ENCODE results near the gene IRS2. TPM values are rescaled to one million over a fixed set of nuclear protein-coding genes. Genes with fewer than 3 reads are reported as not detected.

The IRS2 gene
- total and polyA plus RNA-seq, 9 donors = 14.6 to 40.9 (median 26.6) TPM

DNA sequence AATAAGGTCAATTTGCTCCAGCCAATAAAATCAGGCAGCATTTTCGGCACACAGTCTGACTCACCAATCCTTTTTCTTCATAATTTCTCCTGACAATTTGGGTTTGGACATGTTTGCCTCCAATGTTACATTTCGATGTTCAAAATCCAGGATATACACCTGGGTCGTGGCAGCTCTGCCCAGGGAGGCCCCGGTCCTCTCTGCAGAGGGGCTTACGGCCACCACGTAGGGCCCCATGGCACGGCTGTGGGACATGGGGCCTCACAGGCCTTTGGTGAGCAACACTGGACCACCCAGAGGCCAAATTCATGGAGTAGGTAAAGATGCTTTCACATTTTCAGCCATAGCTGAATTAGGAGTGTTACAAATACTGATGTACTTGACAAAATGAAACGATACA, 25.4 kb downstream of the IRS2 start:
- Histone ChIP-seq H3K27me3 (no peaks in the 10 kb centered on the region), H3K9me3 (no peaks in the 10 kb centered on the region), H3K4me3 (no peak overlapping the region), H3K36me3 (no peaks in the 10 kb centered on the region), H3K4me1 (ENCODE audit: insufficient read depth) (peaks cover 13% of the 10 kb centered on the region), H3K27ac (no peak overlapping the region)
- 82 to 89% (median 88%) methylated on average over 8 of the region's 8 CpGs for WGBS, 3 donors
- intact Hi-C loops (cut with DNase I) = no loop called here
- TF ChIP-seq, protein P1, sequence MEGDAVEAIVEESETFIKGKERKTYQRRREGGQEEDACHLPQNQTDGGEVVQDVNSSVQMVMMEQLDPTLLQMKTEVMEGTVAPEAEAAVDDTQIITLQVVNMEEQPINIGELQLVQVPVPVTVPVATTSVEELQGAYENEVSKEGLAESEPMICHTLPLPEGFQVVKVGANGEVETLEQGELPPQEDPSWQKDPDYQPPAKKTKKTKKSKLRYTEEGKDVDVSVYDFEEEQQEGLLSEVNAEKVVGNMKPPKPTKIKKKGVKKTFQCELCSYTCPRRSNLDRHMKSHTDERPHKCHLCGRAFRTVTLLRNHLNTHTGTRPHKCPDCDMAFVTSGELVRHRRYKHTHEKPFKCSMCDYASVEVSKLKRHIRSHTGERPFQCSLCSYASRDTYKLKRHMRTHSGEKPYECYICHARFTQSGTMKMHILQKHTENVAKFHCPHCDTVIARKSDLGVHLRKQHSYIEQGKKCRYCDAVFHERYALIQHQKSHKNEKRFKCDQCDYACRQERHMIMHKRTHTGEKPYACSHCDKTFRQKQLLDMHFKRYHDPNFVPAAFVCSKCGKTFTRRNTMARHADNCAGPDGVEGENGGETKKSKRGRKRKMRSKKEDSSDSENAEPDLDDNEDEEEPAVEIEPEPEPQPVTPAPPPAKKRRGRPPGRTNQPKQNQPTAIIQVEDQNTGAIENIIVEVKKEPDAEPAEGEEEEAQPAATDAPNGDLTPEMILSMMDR (IDR thresholded peaks at IDR 0.05) = no peak
- no peak for DNase-seq

DNA sequence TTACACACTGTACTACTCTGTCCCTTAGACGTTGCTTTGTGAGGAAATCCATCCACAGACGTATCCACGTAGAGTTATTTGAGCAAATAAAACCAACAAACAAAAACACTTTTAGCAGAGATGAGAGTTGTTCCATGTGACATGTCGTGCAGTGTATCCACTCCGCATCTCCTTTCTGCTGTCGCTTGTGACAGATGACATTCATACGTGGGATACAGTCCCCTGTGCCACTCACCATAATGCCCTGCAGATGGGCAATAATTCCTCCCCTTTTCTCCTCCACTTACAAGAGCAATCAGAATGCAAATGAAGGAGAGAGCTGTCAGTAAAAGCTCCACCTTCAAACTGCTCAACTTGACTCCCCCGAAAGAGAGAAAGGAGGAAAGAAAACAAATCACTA, 26.0 kb downstream of the IRS2 start:
- DNase-seq = no peak
- 84 to 93% (median 88%) methylated on average over 8 of the region's 8 CpGs for WGBS, 3 donors
- Histone ChIP-seq H3K36me3 (no peaks in the 10 kb centered on the region), H3K9me3 (no peaks in the 10 kb centered on the region), H3K4me3 (no peak overlapping the region), H3K27ac (no peak overlapping the region), H3K4me1 (ENCODE audit: insufficient read depth) (peaks cover 13% of the 10 kb centered on the region), H3K27me3 (no peaks in the 10 kb centered on the region)
- TF ChIP-seq, protein P1 (IDR thresholded peaks at IDR 0.05) = no peak
- TF ChIP-seq EP300 (IDR thresholded peaks at IDR 0.05) (no peak), POLR2A (IDR thresholded peaks at IDR 0.05) (no peak)
- intact Hi-C loops (cut with DNase I) = no loop called here

DNA sequence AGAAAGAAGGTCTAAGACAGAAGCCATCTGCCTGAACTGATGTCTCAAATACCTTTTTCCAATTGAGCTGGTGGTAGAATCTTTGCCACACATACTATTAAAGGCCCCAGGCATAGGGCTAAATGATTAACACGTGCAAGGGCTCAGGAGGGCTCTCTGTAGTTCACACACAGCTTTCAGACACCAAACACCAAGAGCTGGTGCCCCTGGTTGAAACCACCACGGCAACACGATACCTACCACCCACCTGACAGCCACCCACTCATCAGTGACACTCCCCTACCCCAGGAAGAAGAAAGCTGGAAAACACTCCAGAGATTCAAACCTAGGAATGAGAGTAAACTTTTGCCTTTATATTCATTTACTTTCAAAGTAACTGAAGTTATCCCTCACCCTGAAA, 26.8 kb downstream of the IRS2 start:
- TF ChIP-seq POLR2A (IDR thresholded peaks at IDR 0.05) = no peak
- TF ChIP-seq EP300 (IDR thresholded peaks at IDR 0.05) = no peak
- 77 to 93% (median 86%) methylated on average over 3 of the region's 3 CpGs for WGBS, 3 donors
- Histone ChIP-seq H3K4me3 (no peak overlapping the region), H3K9me3 (no peaks in the 10 kb centered on the region), H3K36me3 (no peaks in the 10 kb centered on the region), H3K4me1 (ENCODE audit: insufficient read depth) (peaks cover 11% of the 10 kb centered on the region), H3K27me3 (no peaks in the 10 kb centered on the region), H3K27ac (no peak overlapping the region)
- no peak for DNase-seq
- intact Hi-C loops (cut with DNase I) = no loop called here

DNA sequence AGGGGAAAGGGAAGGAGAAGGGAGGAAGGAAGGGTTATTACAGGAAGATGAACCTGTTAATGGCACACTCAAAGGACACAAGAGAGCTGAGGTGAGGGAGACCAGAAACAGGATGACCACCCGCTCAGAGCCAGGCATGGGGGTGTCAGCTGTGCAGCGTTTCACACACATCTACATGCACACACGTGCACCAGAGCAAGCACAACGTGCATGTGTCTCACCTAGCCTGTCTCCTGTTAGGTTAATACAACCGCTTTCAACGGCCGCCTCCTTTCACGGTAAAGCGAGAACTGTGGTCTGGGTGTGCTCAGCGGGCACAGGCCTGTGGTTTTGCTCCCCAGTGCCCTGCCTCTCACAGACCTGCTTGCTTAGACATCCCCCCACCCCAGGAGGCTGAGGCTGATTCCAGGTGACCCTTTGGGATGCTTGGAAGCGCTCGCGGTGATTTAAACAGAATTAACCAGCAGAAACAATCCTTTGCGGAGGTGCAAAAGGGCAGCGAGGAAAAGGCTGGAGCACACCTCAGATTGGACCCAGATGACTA, 27.4 kb downstream of the IRS2 start:
- H3K27ac ChIP-seq = no peak overlapping the region
- peaks cover 7% of the 10 kb centered on the region for H3K4me1 ChIP-seq (ENCODE audit: insufficient read depth)
- no peaks in the 10 kb centered on the region for H3K9me3 ChIP-seq
- no peak overlapping the region for H3K4me3 ChIP-seq
- no peaks in the 10 kb centered on the region for H3K27me3 ChIP-seq
- WGBS, 3 donors = 93 to 94% (median 93%) methylated on average over 15 of the region's 15 CpGs
- DNase-seq = no peak
- intact Hi-C loops (cut with DNase I) = no loop called here
- TF ChIP-seq, protein P1 (IDR thresholded peaks at IDR 0.05) = no peak
- TF ChIP-seq EP300 (IDR thresholded peaks at IDR 0.05) (no peak), POLR2A (IDR thresholded peaks at IDR 0.05) (no peak)
- H3K36me3 ChIP-seq = no peaks in the 10 kb centered on the region

DNA sequence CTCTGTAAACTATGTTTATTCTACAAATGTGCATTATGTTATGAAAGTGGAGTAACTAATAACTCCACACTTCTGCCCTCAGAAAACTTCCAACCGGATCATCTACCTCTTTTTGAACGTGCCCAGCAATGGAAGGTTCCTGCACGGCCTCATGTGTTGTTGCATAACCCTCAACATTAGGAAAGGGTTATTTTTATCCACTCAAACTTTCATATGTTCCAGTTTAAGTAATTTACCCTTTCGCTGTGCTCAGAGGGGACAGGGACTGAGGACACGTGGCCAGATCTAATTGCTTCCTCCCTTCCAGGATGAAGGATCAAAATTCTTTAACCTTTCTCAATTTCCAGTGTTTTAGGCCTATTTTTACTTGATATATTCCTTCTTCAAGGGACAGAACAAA, 29.6 kb downstream of the IRS2 start:
- TF ChIP-seq EP300 (IDR thresholded peaks at IDR 0.05) (no peak), POLR2A (IDR thresholded peaks at IDR 0.05) (no peak)
- TF ChIP-seq, protein P1 (IDR thresholded peaks at IDR 0.05) = no peak
- Histone ChIP-seq H3K4me3 (no peak overlapping the region), H3K4me1 (ENCODE audit: insufficient read depth) (peaks cover 6% of the 10 kb centered on the region), H3K36me3 (no peaks in the 10 kb centered on the region), H3K9me3 (no peaks in the 10 kb centered on the region), H3K27ac (no peak overlapping the region), H3K27me3 (no peaks in the 10 kb centered on the region)
- intact Hi-C loops (cut with DNase I) = no loop called here
- 71 to 79% (median 77%) methylated on average over 5 of the region's 5 CpGs for WGBS, 3 donors
- DNase-seq = no peak
